ENCODE measurements around the gene OTUD5. TPM values are rescaled to one million over a fixed set of nuclear protein-coding genes. Genes with fewer than 3 reads are reported as not detected.

Gene OTUD5
- total and polyA plus RNA-seq, 9 donors, result 18.9 to 45.2 (median 38.3) TPM

DNA sequence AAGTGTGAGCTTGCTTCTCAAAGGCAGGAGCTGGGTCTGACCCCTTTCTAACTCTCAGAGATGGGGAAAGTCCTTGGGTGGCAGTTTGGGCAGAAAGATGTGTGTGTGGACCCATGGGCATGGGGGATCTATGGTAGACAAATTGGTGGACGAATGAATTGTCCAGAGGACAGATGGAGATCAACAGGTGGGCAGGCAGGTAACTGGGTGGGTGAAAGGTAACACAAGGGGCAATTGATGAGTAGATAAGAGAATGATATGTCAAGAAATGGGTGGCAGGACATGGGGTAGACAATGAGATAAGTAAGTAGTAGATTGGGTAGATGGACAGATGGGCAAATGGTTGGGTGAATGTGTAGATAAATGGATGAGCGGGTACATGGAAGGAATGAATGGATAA, 17.2 kb upstream of the OTUD5 start:
- WGBS (ENCODE audit: insufficient coverage), result 71% methylated on average over 2 of the region's 2 CpGs
- Histone ChIP-seq H3K27ac (ENCODE audit: low read length) (no peak overlapping the region), H3K36me3 (ENCODE audit: control insufficient read depth, insufficient read depth, low read length) (peaks cover 15% of the 10 kb centered on the region)

DNA sequence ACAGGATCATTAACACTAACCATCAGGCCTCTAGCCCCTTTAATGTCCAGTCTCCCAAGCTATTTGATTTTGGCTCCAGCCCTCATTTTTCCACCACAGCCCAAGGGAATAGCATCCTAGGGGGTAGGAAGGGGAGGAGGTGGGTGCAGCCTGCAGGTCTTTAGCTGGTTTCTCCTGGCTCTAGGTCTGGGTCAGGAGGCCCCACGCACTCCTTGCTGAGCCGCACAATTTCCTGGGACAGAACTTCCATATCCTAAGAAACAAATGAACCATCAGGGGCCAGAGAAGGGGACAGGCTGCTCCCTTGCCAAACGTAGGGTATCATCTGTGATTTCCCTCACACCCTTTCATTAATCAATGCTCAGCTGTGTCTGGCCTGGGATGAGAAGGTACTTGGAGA, 16.6 kb upstream of the OTUD5 start:
- Histone ChIP-seq H3K36me3 (ENCODE audit: control insufficient read depth, insufficient read depth, low read length) (peaks cover 15% of the 10 kb centered on the region), H3K4me3 (ENCODE audit: low read length) (no peak overlapping the region), H3K27ac (ENCODE audit: low read length) (no peak overlapping the region), H3K27me3 (ENCODE audit: control insufficient read depth, insufficient read depth, low read length) (peaks cover 8% of the 10 kb centered on the region), H3K9me3 (replicated peaks; ENCODE audit: control insufficient read depth, low read depth, low read length) (no peaks in the 10 kb centered on the region), H3K4me1 (ENCODE audit: control insufficient read depth, insufficient read depth, low read length) (peaks cover 12% of the 10 kb centered on the region)
- no peak for DNase-seq
- WGBS (ENCODE audit: insufficient coverage), result 52% methylated on average over 2 of the region's 3 CpGs

More for the DNA sequence above, 17.2 kb upstream of the OTUD5 start:
- Histone ChIP-seq H3K9me3 (replicated peaks; ENCODE audit: control insufficient read depth, low read depth, low read length) (no peaks in the 10 kb centered on the region), H3K4me3 (ENCODE audit: low read length) (no peak overlapping the region), H3K27me3 (ENCODE audit: control insufficient read depth, insufficient read depth, low read length) (peaks cover 8% of the 10 kb centered on the region), H3K4me1 (ENCODE audit: control insufficient read depth, insufficient read depth, low read length) (peaks cover 12% of the 10 kb centered on the region)
- DNase-seq, result no peak

DNA sequence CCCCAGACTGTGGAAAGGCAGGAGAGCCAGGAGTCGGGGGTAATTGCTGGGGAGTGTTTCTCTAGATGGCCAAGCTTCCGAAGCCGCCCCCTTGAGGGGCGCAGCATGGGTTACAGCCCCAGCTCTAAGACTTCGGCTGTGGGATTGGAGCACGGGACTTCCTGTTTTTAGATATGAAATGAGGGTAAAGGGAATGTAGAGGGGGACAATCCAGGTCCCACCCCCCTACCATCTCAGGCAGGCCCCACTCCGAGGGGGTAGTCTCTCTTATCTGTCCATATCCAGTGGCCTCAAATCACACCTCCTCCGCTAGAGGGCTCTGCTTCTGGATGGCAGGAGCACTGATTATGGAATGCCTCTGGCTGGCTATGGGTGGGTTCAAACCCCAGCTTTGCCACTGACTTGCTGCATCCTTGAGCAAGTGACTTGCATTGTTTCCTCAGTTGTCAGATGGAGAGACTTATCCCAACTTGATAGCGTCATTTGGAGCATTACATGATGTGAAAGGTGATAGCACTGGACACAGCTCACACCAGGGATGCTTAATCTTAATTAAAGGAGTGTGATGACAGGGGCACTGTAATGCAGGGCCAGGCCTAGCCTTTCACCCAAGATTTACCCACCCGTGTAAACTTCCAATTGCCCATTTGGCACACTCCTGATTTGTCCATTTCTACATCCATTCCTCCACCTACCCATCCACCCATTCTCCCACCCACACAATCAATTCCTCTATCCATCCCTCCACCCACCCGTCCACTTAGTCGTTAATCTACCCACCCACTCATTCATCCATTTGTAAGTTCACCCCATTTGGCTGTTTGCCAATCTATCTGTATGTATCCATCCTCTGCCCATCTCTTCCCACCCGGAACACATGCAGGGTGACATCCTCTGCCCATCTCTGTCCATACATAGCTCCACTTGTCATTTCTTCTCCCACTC, 15.1 kb upstream of the OTUD5 start:
- H3K9me3 ChIP-seq (replicated peaks; ENCODE audit: control insufficient read depth, low read depth, low read length), result no peaks in the 10 kb centered on the region
- H3K27me3 ChIP-seq (ENCODE audit: control insufficient read depth, insufficient read depth, low read length), result peaks cover 8% of the 10 kb centered on the region
- H3K4me1 ChIP-seq (ENCODE audit: control insufficient read depth, insufficient read depth, low read length), result peaks cover 12% of the 10 kb centered on the region
- peaks cover 13% of the 10 kb centered on the region for H3K36me3 ChIP-seq (ENCODE audit: control insufficient read depth, insufficient read depth, low read length)
- peak; percentile 34 for DNase-seq
- 54% methylated on average over 8 of the region's 13 CpGs for WGBS (ENCODE audit: insufficient coverage)
- H3K27ac ChIP-seq (ENCODE audit: low read length), result no peak overlapping the region
- peak overlapping the region; percentile 22 for H3K4me3 ChIP-seq (ENCODE audit: low read length)

DNA sequence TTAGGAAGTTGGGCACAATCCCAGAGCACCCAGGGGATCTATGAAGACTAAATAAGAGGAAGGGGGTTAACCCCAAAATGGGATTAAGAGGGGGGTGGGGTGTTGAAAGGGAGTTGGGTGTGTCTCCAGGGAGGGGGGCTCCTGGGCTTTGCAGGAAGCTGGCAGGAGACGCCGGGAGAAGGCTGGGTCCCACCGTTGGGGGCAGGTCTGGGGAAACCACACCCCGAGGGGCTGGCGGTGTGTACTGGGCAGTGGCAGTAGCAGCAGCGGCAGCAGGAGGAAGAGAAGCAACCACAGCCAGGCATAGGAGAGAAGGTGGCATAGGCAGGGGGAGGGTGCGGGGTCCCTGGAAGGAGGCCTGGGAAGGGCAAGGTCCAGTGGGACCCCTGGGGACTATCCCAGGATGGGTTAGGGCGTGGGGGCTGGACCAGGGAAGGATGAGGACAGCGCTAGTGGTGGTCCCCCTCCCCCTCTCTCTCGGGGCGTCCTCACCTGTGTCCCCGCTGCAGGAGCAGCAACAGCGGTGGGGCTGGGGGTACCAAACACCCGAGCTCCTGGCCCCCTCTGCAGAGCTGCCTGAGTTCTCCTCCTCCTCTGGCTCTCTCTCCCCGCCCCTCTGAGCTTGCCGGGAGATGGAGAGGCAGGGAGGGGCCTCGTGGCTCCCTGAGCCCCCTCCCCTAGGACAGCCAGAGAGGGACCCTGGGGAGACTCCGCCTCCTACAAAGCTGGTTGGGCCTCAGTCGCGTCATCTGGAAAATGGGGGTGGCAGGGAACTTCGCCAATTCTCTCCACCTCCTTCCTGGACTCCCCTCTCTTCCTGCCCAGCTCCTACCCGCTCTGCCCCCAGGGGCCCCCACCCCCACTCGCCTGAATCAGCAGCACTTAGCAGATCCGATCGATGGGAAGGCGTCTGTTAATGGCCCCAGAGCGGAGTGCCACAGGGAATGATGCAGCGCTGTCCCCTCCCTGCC, 14.1 kb upstream of the OTUD5 start, which contains the start of gene KCND1:
KCND1 (minus strand) TSS at position 596 of the 971 bp plus-strand sequence. CDS start 1,573 bp downstream, outside the sequence.
- peak; percentile 50 for DNase-seq
- H3K36me3 ChIP-seq (ENCODE audit: control insufficient read depth, insufficient read depth, low read length), result peaks cover 13% of the 10 kb centered on the region
- WGBS (ENCODE audit: insufficient coverage), result 41% methylated on average over 9 of the region's 28 CpGs
- peaks cover 8% of the 10 kb centered on the region for H3K27me3 ChIP-seq (ENCODE audit: control insufficient read depth, insufficient read depth, low read length)
- peak within 1 kb of the TSS; percentile 22 for H3K4me3 ChIP-seq (ENCODE audit: low read length)
- no peaks in the 10 kb centered on the region for H3K9me3 ChIP-seq (replicated peaks; ENCODE audit: control insufficient read depth, low read depth, low read length)
- H3K4me1 ChIP-seq (ENCODE audit: control insufficient read depth, insufficient read depth, low read length), result peaks cover 12% of the 10 kb centered on the region
- no peak within 1 kb of the TSS for H3K27ac ChIP-seq (ENCODE audit: low read length)

DNA sequence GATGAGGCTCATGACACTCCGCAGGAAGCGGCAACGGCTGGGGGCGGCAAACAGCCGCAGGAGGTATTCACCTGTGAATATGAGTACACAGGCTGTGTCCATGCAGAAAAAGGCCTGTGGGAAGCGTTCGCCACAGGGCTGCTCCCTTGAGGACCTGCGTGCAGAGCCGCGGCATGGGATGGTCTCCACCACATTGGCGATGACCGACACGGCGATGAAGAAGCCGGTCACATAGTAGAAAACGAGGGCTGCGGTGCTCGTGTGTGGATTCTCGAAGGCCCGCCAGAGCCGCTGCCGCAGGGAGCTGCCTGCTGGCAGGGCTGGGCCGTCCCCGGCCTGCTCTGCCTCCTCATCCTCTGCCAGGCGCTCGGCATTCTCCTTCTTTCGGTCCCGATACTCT, 12.1 kb upstream of the OTUD5 start:
- H3K4me1 ChIP-seq (ENCODE audit: control insufficient read depth, insufficient read depth, low read length), result peaks cover 12% of the 10 kb centered on the region
- no peak overlapping the region for H3K4me3 ChIP-seq (ENCODE audit: low read length)
- no peaks in the 10 kb centered on the region for H3K9me3 ChIP-seq (replicated peaks; ENCODE audit: control insufficient read depth, low read depth, low read length)
- H3K27me3 ChIP-seq (ENCODE audit: control insufficient read depth, insufficient read depth, low read length), result peaks cover 8% of the 10 kb centered on the region
- H3K27ac ChIP-seq (ENCODE audit: low read length), result no peak overlapping the region
- peaks cover 5% of the 10 kb centered on the region for H3K36me3 ChIP-seq (ENCODE audit: control insufficient read depth, insufficient read depth, low read length)
- no peak for DNase-seq
- 91% methylated on average over 28 of the region's 28 CpGs for WGBS (ENCODE audit: insufficient coverage)

DNA sequence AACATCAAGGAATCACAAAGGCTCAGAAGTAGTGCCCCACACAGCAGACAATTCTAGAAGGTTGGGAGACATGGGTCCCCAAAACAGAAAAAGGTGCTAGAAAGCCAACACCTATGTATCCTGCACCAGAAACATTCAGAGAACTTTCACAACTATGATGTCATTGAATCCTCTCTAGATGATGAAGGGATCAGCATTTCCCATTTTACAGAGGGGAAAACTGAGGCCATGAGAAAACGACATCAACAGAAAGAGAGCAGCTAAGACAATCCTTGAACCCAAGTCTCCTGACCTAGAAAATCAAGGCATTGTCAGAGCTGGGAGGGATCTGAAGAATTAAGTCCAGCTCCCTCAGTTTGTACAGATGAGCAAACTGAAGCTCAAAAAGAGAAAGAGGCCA, 11.0 kb upstream of the OTUD5 start:
- H3K27me3 ChIP-seq (ENCODE audit: control insufficient read depth, insufficient read depth, low read length), result peaks cover 8% of the 10 kb centered on the region
- no peak for DNase-seq
- peaks cover 12% of the 10 kb centered on the region for H3K4me1 ChIP-seq (ENCODE audit: control insufficient read depth, insufficient read depth, low read length)
- no peak overlapping the region for H3K4me3 ChIP-seq (ENCODE audit: low read length)
- H3K27ac ChIP-seq (ENCODE audit: low read length), result no peak overlapping the region
- no CpG with 5 or more reads among the region's 1 CpG for WGBS (ENCODE audit: insufficient coverage)
- no peaks in the 10 kb centered on the region for H3K36me3 ChIP-seq (ENCODE audit: control insufficient read depth, insufficient read depth, low read length)
- H3K9me3 ChIP-seq (replicated peaks; ENCODE audit: control insufficient read depth, low read depth, low read length), result no peaks in the 10 kb centered on the region

DNA sequence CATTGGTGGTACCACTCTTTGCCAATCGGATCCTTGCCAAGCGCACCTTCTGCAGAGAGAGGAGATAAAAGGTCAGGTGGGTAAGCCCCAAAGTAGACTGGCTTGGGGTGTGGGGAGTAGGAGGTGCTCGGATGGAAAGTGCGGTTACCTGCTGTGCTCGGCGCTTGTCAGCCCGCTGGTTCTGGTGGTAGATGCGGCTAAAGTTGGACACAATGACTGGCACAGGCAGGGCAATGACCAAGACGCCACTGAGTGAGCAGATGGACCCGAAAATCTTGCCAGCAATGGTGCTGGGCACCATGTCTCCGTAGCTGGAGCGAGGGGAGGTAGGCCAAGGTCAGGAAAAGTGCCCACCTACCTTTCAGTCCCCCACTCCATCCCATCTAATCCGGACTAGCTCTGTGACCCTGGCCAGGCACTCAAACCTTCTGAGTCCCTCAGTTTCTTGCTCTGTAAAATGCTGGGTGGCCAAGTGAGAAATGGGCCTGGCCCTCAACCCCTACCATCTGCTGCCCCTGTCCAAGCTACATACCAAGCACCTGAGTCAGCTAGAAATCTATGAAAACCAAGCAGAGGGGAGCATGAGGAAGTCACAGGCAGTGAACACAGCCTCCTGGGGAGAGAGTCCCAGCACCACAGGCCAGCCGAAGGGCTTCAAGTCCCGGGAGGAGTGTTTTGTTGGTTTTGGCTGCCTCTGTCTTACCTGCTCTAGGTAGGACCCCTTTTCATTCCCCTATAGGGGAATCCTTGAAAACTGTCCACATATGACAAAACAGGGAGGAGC, 9.6 kb upstream of the OTUD5 start:
- WGBS (ENCODE audit: insufficient coverage), result 76% methylated on average over 10 of the region's 15 CpGs
- Histone ChIP-seq H3K4me3 (ENCODE audit: low read length) (no peak overlapping the region), H3K36me3 (ENCODE audit: control insufficient read depth, insufficient read depth, low read length) (no peaks in the 10 kb centered on the region)

DNA sequence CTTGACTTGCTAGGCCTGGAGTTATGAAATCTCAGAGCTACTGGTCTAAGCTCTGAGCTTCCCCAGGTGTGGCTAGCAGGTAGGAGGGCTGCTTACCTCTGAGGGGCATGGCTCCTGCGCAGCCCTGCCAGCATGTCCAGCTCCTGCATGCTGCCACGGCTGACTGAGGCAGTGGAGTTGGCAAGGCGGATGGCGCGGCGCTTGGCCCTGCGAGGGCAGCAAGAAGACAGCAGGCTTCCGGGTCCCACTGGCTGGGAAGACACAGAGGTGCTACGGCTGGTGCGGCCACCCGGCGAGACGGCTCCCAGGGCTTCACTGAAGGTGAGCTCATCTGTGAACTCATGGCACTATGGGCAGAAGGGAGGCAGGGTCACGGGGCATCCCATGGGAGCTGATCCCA, 8.6 kb upstream of the OTUD5 start:
- H3K4me1 ChIP-seq (ENCODE audit: control insufficient read depth, insufficient read depth, low read length), result peaks cover 3% of the 10 kb centered on the region
- no peak for DNase-seq
- no peaks in the 10 kb centered on the region for H3K9me3 ChIP-seq (replicated peaks; ENCODE audit: control insufficient read depth, low read depth, low read length)
- no peaks in the 10 kb centered on the region for H3K27me3 ChIP-seq (ENCODE audit: control insufficient read depth, insufficient read depth, low read length)
- WGBS (ENCODE audit: insufficient coverage), result 88% methylated on average over 14 of the region's 14 CpGs
- H3K36me3 ChIP-seq (ENCODE audit: control insufficient read depth, insufficient read depth, low read length), result no peaks in the 10 kb centered on the region
- no peak overlapping the region for H3K27ac ChIP-seq (ENCODE audit: low read length)
- H3K4me3 ChIP-seq (ENCODE audit: low read length), result no peak overlapping the region

More for the DNA sequence above, 9.6 kb upstream of the OTUD5 start:
- Histone ChIP-seq H3K27ac (ENCODE audit: low read length) (no peak overlapping the region), H3K27me3 (ENCODE audit: control insufficient read depth, insufficient read depth, low read length) (peaks cover 5% of the 10 kb centered on the region), H3K9me3 (replicated peaks; ENCODE audit: control insufficient read depth, low read depth, low read length) (no peaks in the 10 kb centered on the region), H3K4me1 (ENCODE audit: control insufficient read depth, insufficient read depth, low read length) (peaks cover 9% of the 10 kb centered on the region)
- DNase-seq, result no peak

DNA sequence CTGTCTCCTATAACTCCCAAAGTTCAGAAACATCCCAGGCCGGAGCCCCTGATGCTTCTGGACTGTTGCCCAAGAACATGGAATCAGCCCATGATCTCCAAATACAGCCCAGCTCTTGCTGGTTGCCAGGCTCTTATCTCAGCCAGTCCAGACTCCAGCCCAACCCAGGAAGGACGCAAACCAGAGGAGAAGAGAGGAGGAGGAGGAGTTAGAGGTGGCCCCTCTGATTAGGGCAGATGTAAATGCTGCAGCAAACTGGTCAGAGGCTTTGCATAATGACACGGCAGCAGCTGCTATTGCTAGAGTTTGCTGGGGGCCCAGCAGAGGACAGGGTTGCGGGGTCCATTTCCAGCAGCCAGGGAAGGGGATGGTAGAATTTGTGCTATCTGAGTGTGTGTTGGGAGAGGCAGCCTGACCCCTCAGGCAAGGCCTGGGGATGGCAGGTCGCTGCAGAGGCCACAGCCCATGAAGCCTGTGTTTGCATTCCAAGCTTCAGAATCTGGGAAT, 4.2 kb upstream of the OTUD5 start:
- DNase-seq, result peak; percentile 33
- H3K27ac ChIP-seq (ENCODE audit: low read length), result peak overlapping the region; percentile 20

More for the DNA sequence above, 4.2 kb upstream of the OTUD5 start:
- H3K4me3 ChIP-seq (ENCODE audit: low read length), result no peak overlapping the region
- H3K4me1 ChIP-seq (ENCODE audit: control insufficient read depth, insufficient read depth, low read length), result peaks cover 7% of the 10 kb centered on the region
- H3K27me3 ChIP-seq (ENCODE audit: control insufficient read depth, insufficient read depth, low read length), result no peaks in the 10 kb centered on the region
- H3K36me3 ChIP-seq (ENCODE audit: control insufficient read depth, insufficient read depth, low read length), result no peaks in the 10 kb centered on the region
- WGBS (ENCODE audit: insufficient coverage), result 48% methylated on average over 3 of the region's 5 CpGs
- no peaks in the 10 kb centered on the region for H3K9me3 ChIP-seq (replicated peaks; ENCODE audit: control insufficient read depth, low read depth, low read length)

Measured in muscle of leg (tissue), 11 donors.